ENCODE measurements around the gene PTGES3L.

DNA sequence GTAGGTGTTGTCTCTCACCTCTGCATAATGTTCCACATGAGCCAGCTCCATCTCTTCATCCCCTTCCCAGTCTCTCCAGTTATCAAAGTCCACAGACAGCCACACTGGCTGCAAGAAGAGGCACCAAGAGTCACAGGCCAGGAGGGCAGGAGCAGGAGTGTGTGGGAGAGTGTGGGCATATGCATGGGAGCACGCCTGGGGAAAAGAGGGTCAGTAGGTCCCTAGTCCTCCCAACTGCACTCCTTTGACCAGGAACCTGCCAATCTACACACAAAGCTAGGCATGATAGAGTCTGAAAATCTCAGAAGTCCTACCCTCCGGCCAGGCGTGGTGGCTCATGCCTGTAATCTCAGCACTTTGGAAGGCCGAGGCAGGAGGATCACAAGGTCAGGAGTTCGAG lies 8.3 kb downstream of the PTGES3L start:
- TF ChIP-seq, protein P1, sequence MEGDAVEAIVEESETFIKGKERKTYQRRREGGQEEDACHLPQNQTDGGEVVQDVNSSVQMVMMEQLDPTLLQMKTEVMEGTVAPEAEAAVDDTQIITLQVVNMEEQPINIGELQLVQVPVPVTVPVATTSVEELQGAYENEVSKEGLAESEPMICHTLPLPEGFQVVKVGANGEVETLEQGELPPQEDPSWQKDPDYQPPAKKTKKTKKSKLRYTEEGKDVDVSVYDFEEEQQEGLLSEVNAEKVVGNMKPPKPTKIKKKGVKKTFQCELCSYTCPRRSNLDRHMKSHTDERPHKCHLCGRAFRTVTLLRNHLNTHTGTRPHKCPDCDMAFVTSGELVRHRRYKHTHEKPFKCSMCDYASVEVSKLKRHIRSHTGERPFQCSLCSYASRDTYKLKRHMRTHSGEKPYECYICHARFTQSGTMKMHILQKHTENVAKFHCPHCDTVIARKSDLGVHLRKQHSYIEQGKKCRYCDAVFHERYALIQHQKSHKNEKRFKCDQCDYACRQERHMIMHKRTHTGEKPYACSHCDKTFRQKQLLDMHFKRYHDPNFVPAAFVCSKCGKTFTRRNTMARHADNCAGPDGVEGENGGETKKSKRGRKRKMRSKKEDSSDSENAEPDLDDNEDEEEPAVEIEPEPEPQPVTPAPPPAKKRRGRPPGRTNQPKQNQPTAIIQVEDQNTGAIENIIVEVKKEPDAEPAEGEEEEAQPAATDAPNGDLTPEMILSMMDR (conservative IDR thresholded peaks at IDR 0.05; ENCODE audit: low read depth in 2 of 2), result no peak
- TF ChIP-seq EZH2phosphoT487 (IDR thresholded peaks at IDR 0.05; ENCODE audit: unreplicated experiment), result no peak
- no peak for TF ChIP-seq EZH2 (IDR thresholded peaks at IDR 0.05; ENCODE audit: low read depth, unreplicated experiment)
- TF ChIP-seq POLR2AphosphoS5 (IDR thresholded peaks at IDR 0.05; ENCODE audit: low read depth), result no peak
- TF ChIP-seq ZNF331 (CRISPR knock-in tag; IDR thresholded peaks at IDR 0.05; ENCODE audit: low read depth), result no peak
